Hepatocyte (in vitro differentiated cells): ENCODE measurements around the gene OR52I1. TPM values are rescaled to one million over a fixed set of nuclear protein-coding genes. Genes with fewer than 3 reads are reported as not detected.

Experiments
- DNase-seq: peaks from one replicate; pipeline ENCODE4 v3.0.0-alpha.2; 2016; ENCODE audit warnings: low spot score
- H2AFZ ChIP-seq: fragments of 200-600 bp; sonication (generic); 2 replicates; pipeline ENCODE4 v1.6.0; 2016; ENCODE audit warnings: antibody characterized with exemption, mild to moderate bottlenecking
- H3K27ac ChIP-seq: fragments of 200-600 bp; sonication (generic); 2 replicates; pipeline ENCODE4 v1.5.1; 2016; ENCODE audit warnings: mild to moderate bottlenecking
- H3K27me3 ChIP-seq: fragments of 200-600 bp; sonication (generic); 2 replicates; pipeline ENCODE4 v1.6.1; 2016
- H3K36me3 ChIP-seq: fragments of 200-600 bp; sonication (generic); replicated peaks from 2 replicates; pipeline ENCODE4 v1.5.1; 2016; ENCODE audit warnings: low read depth; ENCODE audit not compliant: insufficient read depth
- H3K4me1 ChIP-seq: fragments of 200-600 bp; sonication (generic); 2 replicates; pipeline ENCODE4 v1.5.1; 2016; ENCODE audit warnings: mild to moderate bottlenecking, moderate library complexity; ENCODE audit not compliant: insufficient read depth
- H3K4me2 ChIP-seq: fragments of 200-600 bp; sonication (generic); 2 replicates; pipeline ENCODE4 v1.6.0; 2016
- H3K4me3 ChIP-seq: fragments of 200-600 bp; sonication (generic); 2 replicates; pipeline ENCODE4 v1.5.1; 2016; ENCODE audit warnings: mild to moderate bottlenecking
- H3K79me2 ChIP-seq: fragments of 200-600 bp; sonication (generic); 2 replicates; pipeline ENCODE4 v1.6.0; 2017; ENCODE audit warnings: mild to moderate bottlenecking
- H3K9me2 ChIP-seq: fragments of 200-600 bp; sonication (generic); replicated peaks from 2 replicates; pipeline ENCODE4 v1.6.0; 2017; ENCODE audit warnings: mild to moderate bottlenecking; ENCODE audit not compliant: insufficient read depth
- H3K9me3 ChIP-seq: fragments of 200-600 bp; sonication (generic); 2 replicates; pipeline ENCODE4 v1.5.1; 2016; ENCODE audit warnings: low read depth, mild to moderate bottlenecking
- H4K20me1 ChIP-seq: fragments of 200-600 bp; sonication (generic); 2 replicates; pipeline ENCODE4 v1.6.0; 2016; ENCODE audit warnings: mild to moderate bottlenecking; ENCODE audit not compliant: insufficient read depth, poor library complexity, severe bottlenecking
- CTCF ChIP-seq: fragments of 200-600 bp; sonication (generic); IDR thresholded peaks from 2 replicates; pipeline ENCODE4 v1.5.1; 2016; ENCODE audit warnings: antibody characterized with exemption, mild to moderate bottlenecking; ENCODE audit not compliant: poor library complexity
- EZH2 ChIP-seq: fragments of 200-600 bp; sonication (generic); IDR thresholded peaks from 2 replicates; pipeline ENCODE4 v1.6.1; 2016; ENCODE audit warnings: antibody characterized with exemption, mild to moderate bottlenecking, borderline replicate concordance
- EZH2phosphoT487 ChIP-seq: fragments of 200-600 bp; sonication (generic); IDR thresholded peaks from one replicate; pipeline ENCODE4 v1.6.1; 2018; ENCODE audit warnings: antibody characterized with exemption, mild to moderate bottlenecking, low read depth, moderate library complexity; ENCODE audit not compliant: unreplicated experiment, severe bottlenecking
- WGBS: methylation state at CpG from one replicate; pipeline ENCODE4 v1.1.6; 2016; ENCODE audit warnings: low lambda C conversion rate; ENCODE audit errors: missing lambda C conversion rate; 5-methylcytosine and 5-hydroxymethylcytosine counted together
- polyA plus RNA-seq: library from polyadenylated mRNA; unstranded; fragments of >200 nt; fragmentation: Nextera tagmentation; extraction: Ambion mirVana; gene quantifications from 2 replicates; pipeline ENCODE4 v1.2.1, GENCODE V29; 2016
- total RNA-seq: library from RNA; depleted of rRNA; stranded (reverse); fragments of >200 nt; gene quantifications from 2 replicates; pipeline ENCODE4 v1.2.3, GENCODE V29; 2014

The OR52I1 gene
- total and polyA plus RNA-seq, 2 experiments from 2014 or later: not detected

GRCh38 chr11:4642043-4642442 lies 48.2 kb downstream of the OR52I1 start:
- Histone ChIP-seq H4K20me1 (no peaks in the 10 kb centered on the region), H3K9me2 (no peaks in the 10 kb centered on the region), H3K9me3 (no peaks in the 10 kb centered on the region), H3K36me3 (no peaks in the 10 kb centered on the region), H3K27me3 (no peaks in the 10 kb centered on the region), H3K4me3 (no peak overlapping the region), H3K27ac (no peak overlapping the region), H3K4me1 (no peaks in the 10 kb centered on the region), H3K4me2 (no peak overlapping the region), H3K79me2 (no peaks in the 10 kb centered on the region), H2AFZ (no peak overlapping the region)
- WGBS: 90% methylated on average over 7 of the region's 7 CpGs
- TF ChIP-seq EZH2phosphoT487: no peak
- no peak for TF ChIP-seq CTCF
- no peak for TF ChIP-seq EZH2
- DNase-seq: no peak

GRCh38 chr11:4643076-4643475 lies 49.2 kb downstream of the OR52I1 start:
- TF ChIP-seq EZH2 (no peak), CTCF (no peak), EZH2phosphoT487 (no peak)
- no peak overlapping the region for H3K4me2 ChIP-seq
- H3K4me3 ChIP-seq: no peak overlapping the region
- H3K27ac ChIP-seq: no peak overlapping the region
- H3K9me3 ChIP-seq: no peaks in the 10 kb centered on the region
- no peaks in the 10 kb centered on the region for H3K79me2 ChIP-seq
- 52% methylated on average over 5 of the region's 5 CpGs for WGBS
- no peaks in the 10 kb centered on the region for H3K27me3 ChIP-seq
- no peak for DNase-seq
- no peaks in the 10 kb centered on the region for H3K36me3 ChIP-seq
- no peak overlapping the region for H2AFZ ChIP-seq
- H4K20me1 ChIP-seq: no peaks in the 10 kb centered on the region
- no peaks in the 10 kb centered on the region for H3K4me1 ChIP-seq
- no peaks in the 10 kb centered on the region for H3K9me2 ChIP-seq

DNA sequence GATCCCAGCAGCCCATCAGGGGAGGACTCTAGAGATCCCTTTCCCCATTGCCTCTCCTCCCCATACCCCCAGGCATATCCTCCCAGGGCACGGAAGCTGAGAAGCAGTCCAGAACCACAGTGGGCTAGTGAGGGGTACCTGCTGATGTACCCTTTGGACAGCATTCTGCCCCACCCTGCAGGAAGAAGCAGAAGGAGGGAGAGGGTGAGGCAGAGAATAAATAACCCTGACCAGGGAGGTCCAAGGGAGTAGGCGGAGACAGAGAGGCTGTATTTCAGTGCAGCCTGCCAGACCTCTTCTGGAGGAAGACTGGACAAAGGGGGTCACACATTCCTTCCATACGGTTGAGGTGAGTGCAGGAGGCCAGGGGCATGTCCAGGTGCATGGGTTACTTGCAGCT lies 49.8 kb downstream of the OR52I1 start, which contains the start of gene OR51E1:
TSS of gene OR51E1 (plus strand) at position 301 of the 400 bp plus-strand sequence. CDS start 8,545 bp downstream, outside the sequence.
- Histone ChIP-seq H3K79me2 (no peaks in the 10 kb centered on the region), H3K4me2 (no peak within 1 kb of the TSS), H2AFZ (no peak within 1 kb of the TSS), H3K4me3 (no peak within 1 kb of the TSS), H3K9me2 (no peaks in the 10 kb centered on the region), H3K9me3 (no peaks in the 10 kb centered on the region), H4K20me1 (no peaks in the 10 kb centered on the region), H3K36me3 (no peaks in the 10 kb centered on the region), H3K4me1 (no peaks in the 10 kb centered on the region), H3K27me3 (no peaks in the 10 kb centered on the region), H3K27ac (no peak within 1 kb of the TSS)
- TF ChIP-seq EZH2: no peak
- no peak for TF ChIP-seq CTCF
- no peak for TF ChIP-seq EZH2phosphoT487
- WGBS: 90% methylated on average over 3 of the region's 3 CpGs
- no peak for DNase-seq

DNA sequence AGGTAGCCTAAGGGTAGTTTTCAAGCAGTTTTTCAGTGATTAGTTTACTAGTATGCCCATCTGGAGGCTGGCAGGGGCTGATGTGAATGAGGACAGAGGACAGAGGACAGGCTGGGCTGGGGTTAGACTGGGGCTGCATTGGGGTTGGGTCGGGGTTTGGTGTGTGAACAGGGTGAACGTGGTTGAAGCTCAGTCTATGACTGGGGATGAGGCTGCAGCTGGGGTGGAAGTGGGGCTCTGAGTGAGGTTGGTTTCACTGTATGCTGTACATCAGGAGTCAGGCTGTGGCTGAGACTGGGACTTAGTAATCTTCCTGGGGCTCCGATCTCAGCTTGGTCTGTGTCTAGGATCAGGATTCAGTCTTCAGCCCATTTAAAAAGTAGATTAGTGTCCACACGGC lies 50.4 kb downstream of the OR52I1 start:
- TF ChIP-seq EZH2phosphoT487 (no peak), CTCF (no peak), EZH2 (no peak)
- Histone ChIP-seq H3K4me2 (no peak overlapping the region), H3K4me1 (no peaks in the 10 kb centered on the region), H3K27ac (no peak overlapping the region), H2AFZ (no peak overlapping the region), H3K79me2 (no peaks in the 10 kb centered on the region), H3K36me3 (no peaks in the 10 kb centered on the region), H3K9me2 (no peaks in the 10 kb centered on the region), H3K9me3 (no peaks in the 10 kb centered on the region), H3K4me3 (no peak overlapping the region), H3K27me3 (peaks cover 5% of the 10 kb centered on the region), H4K20me1 (no peaks in the 10 kb centered on the region)
- no peak for DNase-seq
- WGBS: 48% methylated on average over 4 of the region's 4 CpGs
